Measurements from ENCODE around the gene ADAM8. TPM values are rescaled to one million over a fixed set of nuclear protein-coding genes. Genes with fewer than 3 reads are reported as not detected.

ADAM8 gene
- total and polyA plus RNA-seq, 2 donors (not counting 1 experiment from before 2014, with no cell fraction given) = 116 to 196 TPM

DNA sequence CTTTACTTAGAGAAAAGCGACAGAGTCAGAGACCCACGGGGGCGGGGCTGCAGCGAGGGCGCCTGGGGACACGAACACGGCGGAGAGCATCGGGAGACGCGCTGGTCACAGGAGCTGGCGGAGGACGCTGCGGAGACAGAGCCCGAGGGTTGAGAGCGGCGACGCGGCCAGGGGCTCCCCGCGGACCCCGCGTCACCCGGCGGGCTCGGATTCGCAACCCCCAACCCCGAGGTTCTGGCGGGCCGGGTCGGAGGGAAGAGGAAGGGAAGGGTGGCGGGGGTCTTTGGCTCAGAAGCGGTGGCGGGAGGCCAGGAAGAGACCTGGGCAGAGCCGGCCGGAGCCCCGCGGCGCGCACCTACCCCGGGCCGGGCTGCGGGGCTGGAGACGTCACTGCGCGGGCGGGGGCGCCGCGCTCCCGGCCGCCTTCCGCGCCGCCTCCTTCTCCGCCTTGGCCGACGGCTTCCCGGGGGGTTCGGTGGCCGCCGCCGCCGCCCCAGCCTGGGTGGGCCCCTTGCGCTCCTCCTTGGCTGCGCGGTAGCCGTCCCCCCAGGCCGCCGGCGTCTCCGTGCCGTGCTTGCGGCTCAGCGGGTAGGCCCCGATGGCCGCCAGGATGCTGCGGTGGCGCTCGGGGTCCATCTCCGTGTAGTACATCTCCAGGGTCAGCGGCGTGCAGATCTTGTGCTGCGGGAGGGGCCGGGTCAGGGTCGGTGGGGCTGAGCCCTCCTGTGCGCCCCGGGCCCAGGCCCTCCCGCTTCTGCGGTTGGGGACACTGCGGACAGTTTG is 49.0 kb upstream of the ADAM8 start:
- Histone ChIP-seq H2AFZ (ENCODE audit: insufficient read depth, low read depth, low read length, poor library complexity, severe bottlenecking) (peak overlapping the region; percentile 71), H3K27ac (ENCODE audit: low read length in 2 of 2) (no peak overlapping the region), H3K36me3 (replicated peaks in 1 of 2; ENCODE audit: control extremely low read depth in 1 of 2, control insufficient read depth in 1 of 2, extremely low read depth in 1 of 2, insufficient read depth in 2 of 2, low read length in 1 of 2) (no peaks in the 10 kb centered on the region), H3K9me3 (ENCODE audit: control extremely low read depth in 1 of 3, control insufficient read depth in 2 of 3, insufficient read depth in 1 of 3, low read length in 2 of 3) (peaks cover 0 to 24% (median 0%) of the 10 kb centered on the region in 3 donors), H3K4me1 (ENCODE audit: control insufficient read depth in 2 of 2, insufficient read depth in 2 of 2, low read length in 2 of 2) (peaks cover 26 to 42% of the 10 kb centered on the region in 2 donors), H3K27me3 (replicated peaks in 1 of 4; ENCODE audit: control extremely low read depth in 1 of 4, control insufficient read depth in 3 of 4, insufficient read depth in 4 of 4, low read length in 3 of 4) (peaks cover 0 to 55% (median 38%) of the 10 kb centered on the region in 4 experiments), H3K79me2 (ENCODE audit: control insufficient read depth, insufficient read depth, low read length) (no peaks in the 10 kb centered on the region), H3K4me3 (ENCODE audit: control extremely low read depth in 1 of 5, extremely low read depth in 1 of 5, insufficient read depth in 1 of 5, low read depth in 2 of 5, low read length in 4 of 5) (peak overlapping the region in 3 of 5 experiments; percentile 37 to 51 (median 45)), H3K4me2 (replicated peaks; ENCODE audit: low read depth, low read length, poor library complexity, severe bottlenecking) (peak overlapping the region; percentile 85), H3K9ac (ENCODE audit: low read length) (peak overlapping the region; percentile 57), H4K20me1 (ENCODE audit: control insufficient read depth, insufficient read depth, low read length, poor library complexity, severe bottlenecking) (no peaks in the 10 kb centered on the region)
- WGBS (ENCODE audit: insufficient coverage) = 3% methylated on average over 91 of the region's 91 CpGs
- Mint-ChIP-seq H3K27me3 (peaks cover 44% of the 10 kb centered on the region), H3K27ac (no peak overlapping the region), H3K4me1 (peaks cover 14% of the 10 kb centered on the region), H3K4me3 (peak overlapping the region; percentile 88), H3K9me3 (ENCODE audit: insufficient read depth) (no peaks in the 10 kb centered on the region)
- intact Hi-C loops (cut with micrococcal nuclease) = no loop called here
- POLR2A ChIA-PET = no interaction called here
- DNase-seq (peak; percentile 48), ATAC-seq (ENCODE audit: low read depth) (no peak)
- peak; percentile 73 for TF ChIP-seq EZH2 (IDR thresholded peaks at IDR 0.05; ENCODE audit: borderline replicate concordance, insufficient read depth, low read depth, low read length, poor library complexity, severe bottlenecking)
- TF ChIP-seq, protein P1, sequence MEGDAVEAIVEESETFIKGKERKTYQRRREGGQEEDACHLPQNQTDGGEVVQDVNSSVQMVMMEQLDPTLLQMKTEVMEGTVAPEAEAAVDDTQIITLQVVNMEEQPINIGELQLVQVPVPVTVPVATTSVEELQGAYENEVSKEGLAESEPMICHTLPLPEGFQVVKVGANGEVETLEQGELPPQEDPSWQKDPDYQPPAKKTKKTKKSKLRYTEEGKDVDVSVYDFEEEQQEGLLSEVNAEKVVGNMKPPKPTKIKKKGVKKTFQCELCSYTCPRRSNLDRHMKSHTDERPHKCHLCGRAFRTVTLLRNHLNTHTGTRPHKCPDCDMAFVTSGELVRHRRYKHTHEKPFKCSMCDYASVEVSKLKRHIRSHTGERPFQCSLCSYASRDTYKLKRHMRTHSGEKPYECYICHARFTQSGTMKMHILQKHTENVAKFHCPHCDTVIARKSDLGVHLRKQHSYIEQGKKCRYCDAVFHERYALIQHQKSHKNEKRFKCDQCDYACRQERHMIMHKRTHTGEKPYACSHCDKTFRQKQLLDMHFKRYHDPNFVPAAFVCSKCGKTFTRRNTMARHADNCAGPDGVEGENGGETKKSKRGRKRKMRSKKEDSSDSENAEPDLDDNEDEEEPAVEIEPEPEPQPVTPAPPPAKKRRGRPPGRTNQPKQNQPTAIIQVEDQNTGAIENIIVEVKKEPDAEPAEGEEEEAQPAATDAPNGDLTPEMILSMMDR (IDR thresholded peaks at IDR 0.05) = no peak
- CTCF ChIA-PET = interaction anchor here (0.7 kb wide), 1 partner anchor 170 kb away, joined by 3 read pairs; no protein-coding TSS in a partner anchor

DNA sequence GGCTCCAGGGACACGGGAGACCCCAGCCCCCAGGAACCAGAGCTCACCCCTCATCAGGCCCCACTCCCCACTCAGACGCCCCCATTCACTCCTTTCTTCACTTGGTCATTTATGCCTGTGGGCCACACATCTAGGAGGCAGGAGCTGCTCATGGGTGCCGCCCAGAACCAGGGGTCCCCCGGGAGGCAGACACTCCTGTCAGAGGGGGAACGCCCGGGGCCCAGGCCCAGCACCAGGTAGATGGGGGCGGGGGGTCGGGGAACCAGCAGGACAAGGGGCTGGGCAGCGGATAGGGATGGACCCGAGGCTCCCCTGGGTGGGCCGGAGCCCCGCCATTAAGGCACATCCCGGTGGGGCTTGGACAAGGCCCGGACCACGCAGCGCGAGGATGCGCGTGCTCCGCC is 48.2 kb upstream of the ADAM8 start:
- ChIA-PET CTCF (interaction anchor here (0.7 to 1.6 kb wide), 3 partner anchors 9 to 171 kb away, joined by 3 to 6 read pairs (median 3); partner anchors contain the start of gene MTG1), POLR2A (interaction anchor here (0.7 to 0.9 kb wide), 2 partner anchors 10 to 50 kb away, joined by 3 read pairs; no protein-coding TSS in a partner anchor)
- H3K27me3 Mint-ChIP-seq = peaks cover 50% of the 10 kb centered on the region
- H3K4me3 ChIP-seq (ENCODE audit: control extremely low read depth in 1 of 5, extremely low read depth in 1 of 5, insufficient read depth in 1 of 5, low read depth in 2 of 5, low read length in 4 of 5) = peak overlapping the region in 3 of 5 experiments; percentile 37 to 51 (median 45)
- peaks cover 12% of the 10 kb centered on the region for H3K4me1 Mint-ChIP-seq
- H3K4me3 Mint-ChIP-seq = peak overlapping the region; percentile 88
- peak overlapping the region; percentile 71 for H2AFZ ChIP-seq (ENCODE audit: insufficient read depth, low read depth, low read length, poor library complexity, severe bottlenecking)
- no peak for TF ChIP-seq EZH2 (IDR thresholded peaks at IDR 0.05; ENCODE audit: borderline replicate concordance, insufficient read depth, low read depth, low read length, poor library complexity, severe bottlenecking)
- TF ChIP-seq, protein P1 (IDR thresholded peaks at IDR 0.05) = no peak
- peak overlapping the region; percentile 57 for H3K9ac ChIP-seq (ENCODE audit: low read length)
- 24% methylated on average over 19 of the region's 20 CpGs for WGBS (ENCODE audit: insufficient coverage)
- no peaks in the 10 kb centered on the region for H4K20me1 ChIP-seq (ENCODE audit: control insufficient read depth, insufficient read depth, low read length, poor library complexity, severe bottlenecking)
- H3K36me3 ChIP-seq (replicated peaks in 1 of 2; ENCODE audit: control extremely low read depth in 1 of 2, control insufficient read depth in 1 of 2, extremely low read depth in 1 of 2, insufficient read depth in 2 of 2, low read length in 1 of 2) = no peaks in the 10 kb centered on the region
- H3K9me3 Mint-ChIP-seq (ENCODE audit: insufficient read depth) = peaks cover 3% of the 10 kb centered on the region
- no peak overlapping the region for H3K27ac ChIP-seq (ENCODE audit: low read length in 2 of 2)
- peaks cover 23 to 40% of the 10 kb centered on the region in 2 donors for H3K4me1 ChIP-seq (ENCODE audit: control insufficient read depth in 2 of 2, insufficient read depth in 2 of 2, low read length in 2 of 2)
- peaks cover 0 to 52% (median 38%) of the 10 kb centered on the region in 4 experiments for H3K27me3 ChIP-seq (replicated peaks in 1 of 4; ENCODE audit: control extremely low read depth in 1 of 4, control insufficient read depth in 3 of 4, insufficient read depth in 4 of 4, low read length in 3 of 4)
- no peak for DNase-seq
- H3K4me2 ChIP-seq (replicated peaks; ENCODE audit: low read depth, low read length, poor library complexity, severe bottlenecking) = peak overlapping the region; percentile 85
- H3K79me2 ChIP-seq (ENCODE audit: control insufficient read depth, insufficient read depth, low read length) = no peaks in the 10 kb centered on the region
- intact Hi-C loops (cut with micrococcal nuclease) = no loop called here
- ATAC-seq (ENCODE audit: low read depth) = peak; percentile 16
- no peak overlapping the region for H3K27ac Mint-ChIP-seq
- peaks cover 0 to 24% (median 0%) of the 10 kb centered on the region in 3 donors for H3K9me3 ChIP-seq (ENCODE audit: control extremely low read depth in 1 of 3, control insufficient read depth in 2 of 3, insufficient read depth in 1 of 3, low read length in 2 of 3)
